ENCODE results near the gene ALKBH5.

Gene ALKBH5

DNA sequence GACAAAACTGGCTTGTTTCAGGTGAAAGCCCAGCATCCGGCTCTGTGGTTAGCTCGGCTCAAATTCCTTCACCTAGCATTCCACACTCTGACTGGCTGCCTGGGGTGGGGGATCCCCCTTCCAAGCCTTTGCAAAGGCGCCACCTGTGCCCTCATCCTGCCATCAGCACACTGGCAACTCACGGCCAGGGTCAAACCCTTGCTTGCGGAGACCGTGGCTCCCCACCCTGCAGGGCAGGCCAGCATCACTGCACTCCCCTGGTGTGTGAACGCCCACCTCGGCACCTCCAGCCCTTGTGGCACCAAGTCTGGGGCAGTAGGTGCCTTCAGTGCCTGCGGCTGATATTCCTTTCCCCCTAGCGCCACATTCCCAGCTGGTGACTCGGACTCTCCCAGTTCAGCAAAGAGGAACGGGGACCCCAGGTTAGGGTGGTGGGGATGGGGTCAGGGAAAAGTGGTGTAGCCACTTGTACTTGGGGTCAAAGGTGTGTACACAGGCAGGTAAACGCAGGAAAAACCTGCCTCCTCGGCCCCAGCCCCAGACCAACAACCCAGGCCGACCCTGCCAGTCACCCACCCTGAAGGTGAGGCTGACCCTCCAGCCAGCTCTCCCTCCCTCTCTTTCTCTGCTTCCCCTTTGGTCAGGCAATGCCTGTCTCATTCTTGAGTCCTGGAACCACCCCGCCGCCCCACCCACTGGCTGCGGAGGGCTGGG lies 73.8 kb downstream of the ALKBH5 start:
- TF ChIP-seq, protein P1, sequence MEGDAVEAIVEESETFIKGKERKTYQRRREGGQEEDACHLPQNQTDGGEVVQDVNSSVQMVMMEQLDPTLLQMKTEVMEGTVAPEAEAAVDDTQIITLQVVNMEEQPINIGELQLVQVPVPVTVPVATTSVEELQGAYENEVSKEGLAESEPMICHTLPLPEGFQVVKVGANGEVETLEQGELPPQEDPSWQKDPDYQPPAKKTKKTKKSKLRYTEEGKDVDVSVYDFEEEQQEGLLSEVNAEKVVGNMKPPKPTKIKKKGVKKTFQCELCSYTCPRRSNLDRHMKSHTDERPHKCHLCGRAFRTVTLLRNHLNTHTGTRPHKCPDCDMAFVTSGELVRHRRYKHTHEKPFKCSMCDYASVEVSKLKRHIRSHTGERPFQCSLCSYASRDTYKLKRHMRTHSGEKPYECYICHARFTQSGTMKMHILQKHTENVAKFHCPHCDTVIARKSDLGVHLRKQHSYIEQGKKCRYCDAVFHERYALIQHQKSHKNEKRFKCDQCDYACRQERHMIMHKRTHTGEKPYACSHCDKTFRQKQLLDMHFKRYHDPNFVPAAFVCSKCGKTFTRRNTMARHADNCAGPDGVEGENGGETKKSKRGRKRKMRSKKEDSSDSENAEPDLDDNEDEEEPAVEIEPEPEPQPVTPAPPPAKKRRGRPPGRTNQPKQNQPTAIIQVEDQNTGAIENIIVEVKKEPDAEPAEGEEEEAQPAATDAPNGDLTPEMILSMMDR (IDR thresholded peaks at IDR 0.05; ENCODE audit: insufficient read depth, low read length, poor library complexity, severe bottlenecking), result no peak
- peaks cover 18% of the 10 kb centered on the region for H3K36me3 ChIP-seq (ENCODE audit: control insufficient read depth, insufficient read depth, low read length)
- DNase-seq (ENCODE audit: extremely low read depth, insufficient read length), result no peak
- no peaks in the 10 kb centered on the region for H3K27me3 ChIP-seq (replicated peaks; ENCODE audit: control insufficient read depth, insufficient read depth, low read length)
- H3K4me3 ChIP-seq (replicated peaks; ENCODE audit: low read depth, low read length), result peak overlapping the region; percentile 87

DNA sequence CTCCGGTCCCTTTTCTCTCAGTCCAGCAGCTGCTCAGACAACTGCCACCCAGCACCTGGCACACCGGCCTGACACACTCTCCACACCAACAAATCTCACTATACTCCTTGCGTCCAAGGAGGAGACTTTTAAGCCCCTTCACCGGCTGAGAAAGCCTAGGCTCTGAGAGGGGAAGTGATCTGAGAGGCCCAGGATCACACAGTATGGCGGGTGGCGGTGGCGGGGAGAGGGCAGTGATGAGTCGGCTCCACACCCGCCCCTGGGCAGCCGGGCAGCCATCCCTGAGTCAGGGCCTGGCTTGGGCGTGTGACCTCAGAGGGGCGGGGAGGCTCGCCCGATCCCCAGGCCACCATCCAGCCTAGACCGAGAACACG lies 74.3 kb downstream of the ALKBH5 start:
- TF ChIP-seq, protein P1 (IDR thresholded peaks at IDR 0.05; ENCODE audit: insufficient read depth, low read length, poor library complexity, severe bottlenecking), result no peak
- peak overlapping the region; percentile 87 for H3K4me3 ChIP-seq (replicated peaks; ENCODE audit: low read depth, low read length)
- peaks cover 15% of the 10 kb centered on the region for H3K36me3 ChIP-seq (ENCODE audit: control insufficient read depth, insufficient read depth, low read length)
- DNase-seq (ENCODE audit: extremely low read depth, insufficient read length), result peak; percentile 56
- no peaks in the 10 kb centered on the region for H3K27me3 ChIP-seq (replicated peaks; ENCODE audit: control insufficient read depth, insufficient read depth, low read length)

DNA sequence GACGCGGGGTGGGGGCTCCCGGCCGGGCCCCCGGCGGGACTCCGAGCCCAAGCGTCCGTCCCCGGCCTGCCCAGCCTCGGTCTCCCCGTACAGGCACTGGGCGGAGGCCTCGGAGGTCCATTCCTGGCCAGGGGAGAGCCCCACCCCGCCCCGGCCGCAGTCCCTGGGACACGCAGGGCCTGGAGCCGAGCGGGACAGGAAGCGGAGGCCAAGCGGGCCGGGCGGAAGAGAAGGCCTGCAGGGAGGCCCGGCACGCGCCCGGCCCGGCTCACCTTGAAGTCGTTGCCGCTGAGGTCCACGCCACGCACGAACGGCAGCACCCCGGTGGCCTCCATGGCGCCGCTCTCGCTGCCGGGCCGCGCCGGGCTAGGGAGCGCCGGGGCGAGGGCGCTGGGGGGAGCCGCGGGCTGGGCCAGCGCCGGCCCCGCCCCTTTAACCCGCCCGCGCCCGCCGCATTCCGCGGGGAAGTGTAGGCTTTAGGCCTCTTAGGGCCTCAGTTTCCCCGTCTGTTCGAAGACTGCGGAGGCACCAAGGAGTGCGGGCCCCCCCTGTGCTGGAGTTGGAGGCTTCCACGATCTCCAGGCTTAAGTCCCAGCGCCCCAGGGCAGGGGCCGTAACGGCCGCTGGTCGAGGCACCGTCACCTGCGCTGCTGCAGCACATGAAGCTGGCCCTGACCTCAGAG lies 74.9 kb downstream of the ALKBH5 start, which contains the start of gene FLII:
Gene FLII (minus strand): TSS at position 383 of the 683 bp plus-strand sequence. CDS start 48 bp downstream, at position 335.
- H3K36me3 ChIP-seq (ENCODE audit: control insufficient read depth, insufficient read depth, low read length), result peaks cover 13% of the 10 kb centered on the region
- no peaks in the 10 kb centered on the region for H3K27me3 ChIP-seq (replicated peaks; ENCODE audit: control insufficient read depth, insufficient read depth, low read length)
- DNase-seq (ENCODE audit: extremely low read depth, insufficient read length), result peak; percentile 62
- peak within 1 kb of the TSS; percentile 87 for H3K4me3 ChIP-seq (replicated peaks; ENCODE audit: low read depth, low read length)
- TF ChIP-seq, protein P1 (IDR thresholded peaks at IDR 0.05; ENCODE audit: insufficient read depth, low read length, poor library complexity, severe bottlenecking), result no peak
